Eye (tissue), 1 donor: ENCODE data around the gene KIF2C.
"Not testable (repeated sequence)": the region's sequence is repeated elsewhere in the genome, so short reads cannot be mapped to it uniquely, and the experiment has no call there.

ENCODE experiments used
- DNase-seq: peaks from one replicate; pipeline ENCODE4 v3.0.0-alpha.2; 2015

Gene KIF2C

DNA sequence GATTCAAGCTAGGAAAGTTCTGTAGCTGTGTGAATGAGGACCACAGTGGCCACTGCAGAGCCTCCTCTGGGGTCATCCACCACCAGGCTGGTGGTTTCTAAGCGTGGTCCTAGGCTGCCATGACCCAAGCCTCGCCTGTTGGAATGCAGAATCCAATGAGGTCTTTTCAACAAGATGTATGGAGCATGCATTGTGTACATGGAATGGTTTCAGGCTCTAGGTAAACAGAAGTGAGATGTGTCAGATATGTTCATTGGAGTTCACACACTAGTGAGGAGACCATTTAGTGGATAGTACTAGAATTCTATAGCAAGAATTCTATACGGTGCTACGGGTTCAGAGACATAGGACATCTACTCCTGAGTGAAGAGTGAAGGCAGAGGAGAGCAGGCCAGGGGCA is 19.4 kb upstream of the KIF2C start:
- DNase-seq = no peak

DNA sequence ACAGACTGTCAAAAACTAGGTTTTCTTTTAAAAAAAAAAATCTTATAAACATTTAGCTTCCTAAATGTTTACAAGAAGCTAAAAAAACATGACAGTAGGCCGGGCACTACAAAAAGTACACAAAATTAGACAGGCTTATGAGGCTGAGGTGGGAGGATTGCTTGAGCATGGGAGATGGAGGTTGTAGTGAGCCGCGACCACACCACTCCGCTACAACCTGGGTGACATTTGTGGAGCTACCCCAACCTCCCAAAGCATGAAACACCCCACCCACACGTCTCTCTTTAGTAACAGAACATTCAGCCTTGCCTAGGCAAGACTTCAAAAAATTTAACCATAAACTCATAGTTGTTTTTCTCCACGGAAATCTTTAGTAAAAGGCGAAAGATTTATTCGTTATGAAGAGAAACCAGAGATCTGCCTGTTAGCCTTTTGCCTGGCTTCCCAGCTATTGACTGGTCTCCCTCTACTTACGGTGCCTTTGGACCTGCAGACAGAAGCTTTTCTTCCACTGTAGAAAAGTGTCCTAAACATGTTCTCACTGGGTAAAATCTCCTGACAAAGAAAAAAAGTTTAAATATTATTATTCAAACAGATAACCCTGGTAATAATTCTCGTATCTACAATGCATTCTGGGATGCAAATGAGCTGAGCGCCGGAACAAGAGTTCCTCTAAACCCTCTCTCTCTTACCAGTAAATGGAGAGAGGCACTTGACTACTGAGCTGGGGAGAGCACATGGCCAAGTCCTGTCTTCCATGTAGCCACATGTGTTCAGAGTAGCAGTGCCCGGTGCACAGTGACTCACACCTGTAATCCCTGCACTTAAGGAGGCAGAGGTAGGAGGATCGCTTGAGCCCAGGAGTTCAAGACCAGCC is 17.9 kb upstream of the KIF2C start:
- DNase-seq = peak; percentile 32

DNA sequence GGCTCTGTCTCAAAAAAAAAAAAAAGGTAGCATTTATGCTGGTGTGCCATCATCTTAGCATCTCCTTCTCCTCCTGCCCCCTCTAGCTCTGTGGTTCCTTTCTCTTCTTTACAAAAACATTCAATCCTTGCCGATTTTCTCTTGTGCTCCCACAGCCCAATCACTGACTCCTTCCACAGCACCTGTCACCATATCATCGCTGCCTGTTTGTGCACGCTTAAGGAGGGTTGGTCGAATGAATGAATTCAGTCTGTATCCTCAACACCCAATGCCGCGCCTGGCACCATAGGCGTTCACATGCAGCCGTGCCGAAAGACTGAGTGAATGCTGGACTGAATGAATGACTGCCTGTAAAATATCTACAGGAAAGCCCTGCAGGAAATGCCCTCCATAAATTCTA is 16.6 kb upstream of the KIF2C start:
- DNase-seq = no peak

DNA sequence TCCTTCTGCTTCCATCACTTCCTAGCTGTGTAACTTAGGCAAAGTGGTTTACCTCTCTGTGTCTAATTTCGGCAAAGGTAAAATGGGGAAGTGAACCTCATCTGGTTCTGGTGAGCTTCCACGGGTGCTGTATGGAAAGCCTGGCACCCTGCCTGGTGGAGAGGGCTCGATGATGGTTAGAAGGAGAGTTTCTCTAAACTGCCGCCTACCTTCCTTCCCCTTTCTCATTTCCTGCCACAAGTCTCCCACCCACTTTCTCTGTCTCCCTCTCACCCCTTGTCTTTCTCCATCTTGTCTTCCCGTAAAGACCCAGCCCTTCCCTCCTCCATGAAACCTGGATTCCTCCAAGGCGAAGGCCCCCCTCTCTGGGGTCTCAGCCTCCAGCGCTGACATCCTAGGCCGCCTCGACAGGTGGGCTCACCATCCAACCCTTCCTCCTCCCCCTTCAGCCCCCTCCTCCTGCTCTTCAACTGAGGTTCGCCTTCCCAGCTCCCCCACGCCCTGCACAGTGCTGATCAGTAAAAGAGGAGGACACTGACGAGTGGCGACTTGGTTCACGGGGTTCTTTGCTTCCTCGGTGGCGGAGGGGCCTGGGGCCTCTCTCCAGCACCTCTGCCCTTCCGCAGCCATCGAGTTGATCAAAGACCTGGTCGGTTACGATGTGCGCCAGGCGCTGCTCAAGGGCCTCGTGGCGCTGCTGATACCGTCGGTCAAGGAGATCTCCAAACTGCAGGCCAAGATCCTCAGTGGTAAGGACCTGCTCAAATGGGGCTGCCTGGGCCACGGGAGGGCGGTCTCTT is 15.9 kb upstream of the KIF2C start:
- no peak for DNase-seq

DNA sequence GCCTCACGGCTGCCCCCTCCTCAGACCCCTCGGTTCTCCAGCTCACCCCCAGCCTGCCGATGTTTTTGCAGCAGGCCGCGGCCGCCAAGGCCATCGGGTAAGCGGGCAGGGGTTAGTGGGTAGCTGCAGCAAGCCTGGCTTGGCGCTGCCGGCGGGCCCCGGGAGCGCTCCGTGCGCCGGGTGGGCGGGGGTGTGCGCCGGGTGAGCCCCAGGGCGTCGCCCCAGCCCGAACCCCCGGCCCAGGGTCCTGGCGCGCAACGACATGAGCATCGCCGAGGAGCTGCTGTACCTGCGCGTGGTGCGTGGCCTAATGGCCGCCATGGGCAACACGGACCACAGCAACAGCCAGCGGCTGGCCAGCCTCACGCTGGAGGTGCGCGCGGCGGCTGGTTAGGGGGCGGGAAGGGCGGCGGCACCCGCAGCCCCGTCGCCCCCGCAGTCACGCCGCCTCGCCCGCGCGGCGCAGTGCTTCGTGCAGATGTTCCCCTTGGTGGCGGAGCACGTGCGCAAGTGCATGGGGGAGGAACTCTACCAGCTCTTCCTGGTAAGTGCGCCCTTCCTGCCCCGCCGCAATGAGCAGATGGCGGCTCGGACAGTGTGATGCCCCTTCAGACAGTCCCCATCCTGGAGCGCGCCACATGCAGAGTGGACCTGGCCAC is 15.2 kb upstream of the KIF2C start:
- no peak for DNase-seq

DNA sequence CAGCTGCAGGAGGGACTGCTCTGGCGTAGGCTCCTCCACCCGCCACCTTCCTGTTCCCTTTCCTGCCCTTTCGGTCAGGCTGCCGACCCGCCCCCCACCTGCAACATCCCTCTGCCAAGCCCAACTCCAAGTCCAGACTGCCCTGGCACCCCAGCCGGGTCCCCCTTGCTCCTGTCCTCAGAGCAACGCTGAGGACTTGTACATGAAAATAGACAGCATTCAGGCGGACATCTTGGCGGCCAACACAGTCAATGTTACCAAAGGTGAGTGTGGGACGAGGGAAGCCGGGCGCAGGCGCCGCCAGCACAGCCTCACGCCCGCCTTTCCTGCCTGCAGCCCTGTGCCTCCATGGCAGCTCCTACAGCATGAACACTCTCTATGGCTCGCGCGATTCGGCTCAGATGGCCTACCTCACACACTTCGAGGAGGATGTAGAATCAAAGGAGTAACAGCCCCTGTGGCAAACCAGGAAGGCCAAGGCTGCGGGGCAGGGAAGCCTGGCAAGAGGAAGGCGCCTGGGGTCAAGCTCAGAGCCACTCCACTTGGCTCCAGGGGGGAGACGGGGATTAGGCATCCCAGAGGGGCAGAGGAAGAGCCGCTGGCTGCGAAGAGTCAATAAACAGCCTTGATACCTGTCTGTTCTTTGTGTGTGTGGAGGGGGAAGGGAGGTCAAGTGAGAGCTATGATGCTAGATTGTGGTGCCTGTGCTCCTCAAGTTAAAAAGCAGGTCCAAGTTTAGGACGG is 14.5 kb upstream of the KIF2C start:
- no peak for DNase-seq

DNA sequence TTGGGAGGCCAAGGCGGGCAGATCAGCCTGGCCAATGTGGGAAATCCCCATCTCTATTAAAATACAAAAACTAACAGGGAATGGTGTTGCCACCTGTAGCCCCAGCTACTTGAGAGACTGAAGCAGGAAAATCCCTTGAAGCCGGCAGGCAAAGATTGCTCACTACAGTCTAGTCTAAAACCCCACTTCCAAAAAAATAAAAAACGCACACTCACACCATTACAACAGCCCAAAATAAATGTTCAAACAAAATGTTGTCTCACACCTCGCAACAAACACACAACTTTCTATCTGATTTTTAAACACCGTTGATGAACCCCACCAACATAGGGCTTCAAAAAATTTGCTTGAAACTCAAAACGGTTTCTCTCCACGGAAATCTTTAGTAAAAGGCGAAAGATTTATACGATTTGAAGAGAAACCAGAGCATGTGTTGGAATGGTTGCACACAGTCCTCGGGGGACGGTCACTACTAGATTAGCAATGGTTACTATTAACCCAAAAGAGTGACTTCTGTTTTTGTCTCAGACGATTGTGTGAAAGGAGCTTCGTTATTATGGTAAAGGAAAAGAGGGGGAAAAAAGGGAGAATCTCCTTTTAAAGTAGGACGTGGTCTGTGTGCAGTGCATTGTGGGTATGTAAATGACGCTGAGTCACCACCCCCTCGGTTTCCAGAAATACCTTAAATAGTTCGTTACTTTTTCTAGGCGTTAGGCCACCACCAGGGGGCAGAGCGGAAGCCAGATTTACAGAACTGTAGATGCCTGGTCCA is 8.7 kb upstream of the KIF2C start, which contains the start of gene RNU5D-1:
RNU5D-1 (minus strand) TSS at position 430 of the 772 bp plus-strand sequence.
- peak; percentile 98 for DNase-seq

DNA sequence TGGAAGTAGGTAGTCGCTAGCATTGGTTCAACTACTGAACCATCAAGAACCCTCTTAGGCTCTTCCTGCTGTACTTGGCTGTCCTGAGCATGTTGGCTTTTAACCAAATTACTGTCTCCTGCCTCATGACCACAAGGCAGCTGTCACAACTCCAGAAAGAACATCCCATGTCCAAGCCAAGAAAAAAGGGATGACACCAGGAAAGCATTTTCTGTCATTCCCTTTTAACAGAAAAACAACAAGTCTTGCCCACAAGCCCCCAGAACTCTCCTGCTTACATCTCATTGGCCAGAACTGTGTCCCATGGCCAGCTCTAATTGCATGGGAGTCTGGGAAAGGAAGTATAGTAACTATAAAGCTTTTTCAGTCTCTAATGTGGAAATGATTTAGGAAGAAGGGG is 6.3 kb upstream of the KIF2C start:
- peak; percentile 5 for DNase-seq

DNA sequence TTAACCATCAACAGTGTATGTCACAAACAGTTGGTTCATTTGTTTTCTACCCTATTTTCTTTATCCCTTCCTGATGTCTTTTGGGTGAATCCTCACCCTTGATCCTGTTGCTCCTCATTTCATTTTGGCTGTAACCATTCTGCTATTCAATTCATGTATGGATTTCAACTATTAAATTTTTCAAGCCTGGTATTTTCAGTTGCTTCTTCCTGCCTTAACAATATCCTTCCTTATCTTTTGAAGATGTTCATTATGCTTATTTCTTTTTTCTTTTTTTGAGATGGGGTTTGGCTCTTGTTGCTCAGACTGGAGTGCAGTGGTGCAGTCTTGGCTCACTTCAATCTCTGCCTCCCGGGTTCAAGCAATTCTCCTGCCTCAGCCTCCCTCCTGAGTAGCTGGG is 5.9 kb upstream of the KIF2C start:
- DNase-seq = no peak

DNA sequence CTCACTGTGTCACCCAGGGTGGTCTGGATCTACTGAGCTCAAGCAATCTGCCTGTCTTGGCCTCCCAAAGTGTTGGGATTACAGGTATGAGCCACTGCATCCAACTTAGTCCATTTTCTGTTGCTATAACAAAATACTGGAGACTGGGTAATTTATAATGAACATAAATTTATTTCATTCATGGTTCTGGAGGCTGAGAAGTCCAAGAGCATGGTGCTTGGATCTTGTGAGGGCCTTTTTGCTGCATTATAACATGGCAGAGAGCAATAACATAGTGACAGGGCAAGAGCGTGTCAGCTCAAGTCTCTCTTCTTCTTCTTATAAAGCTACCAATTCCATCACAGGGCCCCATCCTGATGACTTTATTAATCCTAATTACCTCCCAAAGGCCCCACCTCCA is 3.6 kb upstream of the KIF2C start:
- DNase-seq = no peak

DNA sequence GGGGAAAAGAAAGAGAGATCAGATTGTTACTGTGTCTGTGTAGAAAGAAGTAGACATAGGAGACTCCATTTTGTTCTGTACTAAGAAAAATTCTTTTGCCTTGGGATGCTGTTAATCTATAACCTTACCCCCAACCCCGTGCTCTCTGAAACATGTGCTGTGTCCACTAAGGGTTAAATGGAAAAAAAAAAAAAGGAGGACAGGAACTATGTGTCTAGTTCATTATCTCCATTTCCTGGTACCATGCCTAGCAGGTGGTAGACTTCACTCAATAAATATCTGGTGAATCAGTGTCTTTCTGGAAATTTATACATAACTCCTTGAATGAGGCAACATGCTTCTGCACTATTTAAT is 707 bp upstream of the KIF2C start:
- not testable (repeated sequence) for DNase-seq

DNA sequence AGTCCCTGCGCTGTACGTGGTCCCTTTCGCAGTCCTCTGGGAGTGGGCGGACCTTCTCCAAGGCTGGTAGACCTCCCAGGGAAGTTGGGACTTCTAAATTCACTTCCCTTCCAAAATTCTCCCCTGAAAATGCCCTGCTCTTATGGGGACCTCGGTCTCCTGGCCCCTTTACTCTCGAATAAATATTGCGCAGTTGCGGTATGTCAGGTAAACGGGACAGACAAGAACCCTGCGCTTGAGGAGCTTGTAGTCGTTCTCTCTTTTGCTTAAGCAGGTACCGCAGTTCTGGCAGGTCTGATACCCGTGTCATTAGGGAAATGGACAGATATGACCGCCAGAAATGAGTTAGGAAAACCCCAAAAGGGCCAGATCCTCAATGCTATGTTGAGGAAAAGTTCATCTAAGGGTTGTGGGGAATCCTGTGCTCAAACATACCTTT is 561 bp downstream of the KIF2C start:
- DNase-seq = no peak

DNA sequence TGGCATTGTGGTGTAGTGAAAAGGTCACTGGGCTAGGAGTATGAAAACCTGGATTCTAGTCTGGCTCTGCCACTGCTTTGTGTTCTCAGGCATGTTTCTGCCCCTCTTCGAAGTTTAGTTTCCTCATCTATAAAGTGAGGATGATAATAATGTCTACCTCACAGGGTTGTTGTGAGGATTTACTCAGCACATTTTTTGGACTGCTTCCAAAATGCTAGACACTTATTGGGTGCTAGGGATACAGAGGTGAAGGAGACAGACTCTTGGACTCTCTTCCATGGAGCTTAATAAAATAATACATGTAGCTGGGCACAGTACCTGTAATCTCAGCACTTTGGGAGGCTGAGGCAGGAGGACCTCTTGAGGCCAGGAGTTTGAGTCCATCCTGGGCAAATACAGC is 3.6 kb downstream of the KIF2C start:
- no peak for DNase-seq

DNA sequence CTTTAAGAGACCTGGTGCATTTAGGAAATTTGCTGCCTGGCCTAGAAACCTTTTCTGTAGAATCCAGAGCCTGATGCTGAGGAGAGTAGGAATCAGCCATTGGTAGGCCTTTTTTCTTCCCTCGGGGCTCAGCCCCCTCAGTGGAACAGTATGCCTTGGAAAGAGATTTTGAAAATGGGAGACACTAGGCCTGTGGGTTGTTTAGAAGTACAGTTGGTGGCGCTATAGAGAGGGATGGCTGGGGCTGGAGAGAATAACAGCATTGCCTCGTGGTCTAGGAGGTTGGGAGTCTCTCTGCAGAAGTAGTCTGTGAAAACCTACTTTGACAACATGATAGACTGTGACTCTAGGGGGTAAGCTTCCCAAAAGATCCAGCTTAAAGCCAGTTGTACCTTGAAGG is 8.2 kb downstream of the KIF2C start:
- DNase-seq = no peak

DNA sequence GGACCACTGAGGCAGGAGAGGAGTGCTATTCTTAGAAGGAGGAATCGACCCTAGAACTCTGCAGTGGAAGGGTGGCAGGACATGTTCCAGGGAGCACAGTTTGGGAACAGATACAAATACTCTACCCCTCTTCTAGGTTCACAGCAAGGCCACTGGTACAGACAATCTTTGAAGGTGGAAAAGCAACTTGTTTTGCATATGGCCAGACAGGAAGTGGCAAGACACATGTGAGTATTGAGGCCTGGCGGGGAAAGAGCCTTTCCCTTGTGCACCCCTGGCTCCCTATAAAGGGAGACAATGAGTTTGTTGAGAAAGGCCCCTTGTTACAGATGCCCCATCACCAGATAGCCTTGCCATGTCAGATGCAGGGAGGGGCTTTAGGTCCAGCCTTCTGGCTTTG is 17.8 kb downstream of the KIF2C start:
- DNase-seq = no peak

DNA sequence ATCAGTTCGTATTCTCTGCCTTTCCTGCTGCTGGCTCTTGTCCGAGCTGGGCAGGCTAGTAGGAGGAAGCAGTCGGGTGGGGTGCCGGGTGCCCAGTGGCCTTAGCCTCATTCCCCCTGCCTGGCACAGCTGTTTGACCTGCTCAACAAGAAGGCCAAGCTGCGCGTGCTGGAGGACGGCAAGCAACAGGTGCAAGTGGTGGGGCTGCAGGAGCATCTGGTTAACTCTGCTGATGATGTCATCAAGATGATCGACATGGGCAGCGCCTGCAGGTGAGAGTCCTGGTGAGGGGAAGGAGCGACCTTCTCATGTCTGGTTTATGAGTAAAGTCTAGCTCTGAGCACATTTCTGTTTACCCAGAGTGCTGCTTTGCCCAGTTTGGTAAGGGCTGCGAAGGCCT is 19.4 kb downstream of the KIF2C start:
- no peak for DNase-seq

DNA sequence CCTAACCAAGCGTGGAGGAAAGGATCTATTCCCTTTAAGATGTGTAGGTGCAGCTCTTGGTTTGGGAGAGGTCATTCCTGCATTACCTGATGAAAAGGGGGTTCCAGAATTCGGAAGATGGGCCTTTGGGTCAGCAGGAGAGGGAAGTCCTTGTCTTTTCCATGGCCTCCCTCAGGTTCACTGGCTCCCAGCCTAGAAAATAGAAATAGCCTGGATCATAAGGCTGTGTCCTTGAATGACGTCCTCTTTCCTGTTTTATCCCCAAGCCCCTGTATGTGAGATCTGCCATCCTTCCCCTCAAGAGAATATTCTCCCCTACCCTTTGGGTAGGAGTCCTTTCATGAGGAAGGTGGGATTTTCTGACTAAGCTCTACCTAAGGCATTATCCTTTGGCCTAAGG is 21.2 kb downstream of the KIF2C start:
- DNase-seq = no peak

DNA sequence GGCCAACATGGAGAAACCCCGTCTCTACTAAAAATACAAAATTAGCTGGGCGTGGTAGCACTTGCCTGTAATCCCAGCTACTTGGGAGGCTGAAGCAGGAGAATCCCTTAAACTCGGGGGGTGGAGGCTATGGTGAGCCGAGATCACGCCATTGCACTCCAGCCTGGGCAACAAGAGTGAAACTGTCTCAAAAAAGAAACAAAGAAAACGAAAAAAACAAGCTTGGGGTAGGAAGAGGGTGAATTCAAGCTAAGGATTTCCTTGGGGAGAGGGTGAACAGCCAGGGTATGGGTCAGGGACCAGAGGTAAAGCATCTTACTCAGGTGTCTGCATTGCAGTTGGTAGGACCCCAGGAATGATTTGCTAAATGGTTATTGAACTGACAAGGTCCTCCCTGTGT is 26.8 kb downstream of the KIF2C start:
- not testable (repeated sequence) for DNase-seq

DNA sequence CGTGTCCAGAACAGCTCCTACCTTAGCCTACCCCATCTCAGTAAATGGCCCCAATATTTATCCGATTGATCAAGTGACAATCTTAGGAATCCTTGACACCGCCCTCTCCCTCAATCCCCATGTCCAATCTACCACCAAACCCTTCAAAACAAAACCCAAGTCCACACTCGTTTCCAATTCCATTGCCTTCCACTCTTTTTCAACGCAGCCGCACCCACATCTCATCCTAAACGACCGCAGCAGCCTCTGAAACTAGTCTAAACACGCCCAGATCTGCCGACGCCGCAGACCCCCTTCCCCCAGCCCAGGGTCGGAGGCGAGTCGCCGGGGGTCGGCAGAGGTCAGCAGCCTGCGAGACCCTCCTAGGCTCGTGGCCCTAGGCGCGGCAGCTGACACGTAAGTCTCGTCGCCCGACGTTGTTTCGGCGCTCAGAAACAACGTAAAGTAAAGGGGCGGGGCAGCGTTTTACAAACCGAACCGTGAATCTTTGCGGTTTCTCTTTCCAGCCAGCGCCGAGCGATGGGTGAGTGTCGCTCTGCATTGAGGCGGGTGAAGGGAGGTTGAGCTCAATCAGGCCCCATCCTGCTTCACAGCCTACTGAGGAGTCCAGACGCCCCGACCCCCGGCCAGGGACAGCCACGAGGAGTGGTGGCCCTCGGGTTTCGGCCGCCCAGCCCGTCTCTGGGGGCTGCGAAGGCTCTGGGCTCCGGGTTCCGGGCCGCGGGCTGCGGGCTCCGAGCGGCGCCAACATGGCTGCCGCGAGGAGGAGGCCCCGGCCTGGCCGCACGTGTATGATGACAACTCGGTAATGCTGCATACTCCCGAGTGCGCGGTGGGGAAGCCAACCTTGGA is 35.7 kb downstream of the KIF2C start, which contains the start of gene RPS8:
RPS8 (plus strand) TSS at position 463 of the 852 bp plus-strand sequence; CDS start at position 520, 57 bp downstream.
- peak; percentile 99 for DNase-seq

DNA sequence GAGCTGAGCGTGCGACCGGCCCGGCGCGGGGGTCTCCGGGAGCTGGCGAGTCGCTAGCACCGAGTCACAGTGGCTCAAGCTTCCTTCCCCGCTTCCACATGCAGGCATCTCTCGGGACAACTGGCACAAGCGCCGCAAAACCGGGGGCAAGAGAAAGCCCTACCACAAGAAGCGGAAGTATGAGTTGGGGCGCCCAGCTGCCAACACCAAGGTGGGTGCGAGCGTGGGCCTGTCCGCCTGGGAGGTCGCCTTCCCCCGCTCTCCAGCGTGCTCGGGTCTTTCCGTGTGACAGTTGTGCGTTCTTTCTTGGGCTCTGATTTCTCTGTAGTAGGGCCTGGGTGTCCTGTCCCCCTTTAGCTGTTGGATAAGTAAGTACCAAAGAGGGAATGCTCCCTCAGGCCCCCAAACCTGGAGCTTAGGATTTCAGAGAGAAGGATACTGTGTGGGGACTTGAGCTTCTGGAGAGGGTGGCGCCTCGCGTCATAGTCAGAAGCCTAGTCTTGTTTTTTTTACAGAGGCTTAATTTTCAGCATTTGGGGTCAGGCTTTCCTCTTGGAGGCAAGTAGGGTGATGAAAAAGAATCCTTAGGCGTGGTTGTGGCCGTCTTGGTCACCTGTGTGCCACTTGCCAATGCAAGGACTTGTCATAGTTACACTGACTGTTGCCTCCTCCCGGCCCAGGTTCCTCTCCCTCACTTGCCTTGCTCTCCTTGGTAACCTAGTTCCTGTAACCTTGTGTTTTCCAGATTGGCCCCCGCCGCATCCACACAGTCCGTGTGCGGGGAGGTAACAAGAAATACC is 36.5 kb downstream of the KIF2C start:
- DNase-seq = peak; percentile 60
